Panc1 (cell line): ENCODE results near the gene STX18. TPM values are rescaled to one million over a fixed set of nuclear protein-coding genes. Genes with fewer than 3 reads are reported as not detected.

ENCODE experiments used
- ATAC-seq: fragments of 200-7000 bp; cut with Tn5 transposase; 2 replicates; pipeline ENCODE4 v1.9.1; 2020; ENCODE audit warnings: mild to moderate bottlenecking, moderate library complexity
- BruUV-seq: library from RNA; stranded (reverse); fragments of 400-500 nt; replicated peaks from 2 replicates; lab custom pipeline; 2021; lab: Mats Ljungman, UMichigan
- CTCF ChIA-PET: fragments of 300-600 bp; sonication (Branson Sonifier 250); formaldehyde crosslinking; loops from one replicate; lab custom pipeline; 2022; ENCODE audit warnings: antibody characterized with exemption; lab: Charles Lee
- POLR2A ChIA-PET: fragments of 300-600 bp; sonication (Branson Sonifier 250); formaldehyde crosslinking; loops from one replicate; lab custom pipeline; 2022; ENCODE audit warnings: antibody characterized with exemption; lab: Charles Lee
- DNase-seq: peaks from one replicate; pipeline ENCODE4 v3.0.0-alpha.2; 2010; ENCODE audit warnings: low read depth, low spot score
- H3K27ac ChIP-seq: 2 replicates; pipeline ENCODE4 v1.5.1; 2011; ENCODE audit warnings: mild to moderate bottlenecking, low read length, inconsistent platforms
- H3K27me3 ChIP-seq: fragments of 200-500 bp; sonication (Bioruptor generic); 2 replicates; pipeline ENCODE4 v1.6.0; 2014; ENCODE audit warnings: low read length, inconsistent platforms; ENCODE audit not compliant: control insufficient read depth, insufficient read depth
- H3K36me3 ChIP-seq: fragments of 200-500 bp; sonication (Bioruptor generic); 2 replicates; pipeline ENCODE4 v1.5.1; 2014; ENCODE audit warnings: inconsistent platforms, mild to moderate bottlenecking, low read length, moderate library complexity; ENCODE audit not compliant: control insufficient read depth, insufficient read depth
- H3K4me1 ChIP-seq: 2 replicates; pipeline ENCODE4 v1.5.1; 2011; ENCODE audit warnings: inconsistent platforms, mild to moderate bottlenecking, low read length, moderate library complexity; ENCODE audit not compliant: control insufficient read depth, insufficient read depth
- H3K4me3 ChIP-seq, 2 experiments: 2 replicates each; pipeline ENCODE4 v1.5.1; 2011 to 2012; ENCODE audit warnings: low read depth in 2 of 2, low read length in 2 of 2, mild to moderate bottlenecking in 2 of 2, inconsistent platforms in 1 of 2, moderate library complexity in 1 of 2
- H3K9me3 ChIP-seq: fragments of 200-500 bp; sonication (Bioruptor generic); 2 replicates; pipeline ENCODE4 v1.5.1; 2014; ENCODE audit warnings: low read depth, mild to moderate bottlenecking, inconsistent platforms, low read length, moderate library complexity; ENCODE audit not compliant: control insufficient read depth, insufficient read depth
- CTCF ChIP-seq: fragments of 450-650 bp; IDR thresholded peaks from 2 replicates; pipeline ENCODE4 v1.5.1; 2017; ENCODE audit warnings: mild to moderate bottlenecking
- POLR2AphosphoS5 ChIP-seq: IDR thresholded peaks from 2 replicates; pipeline ENCODE4 v1.6.1; 2012; ENCODE audit warnings: mild to moderate bottlenecking, low read depth, low read length, moderate library complexity
- SIN3A ChIP-seq: IDR thresholded peaks from 2 replicates; pipeline ENCODE4 v1.6.1; 2012; ENCODE audit warnings: low read depth, mild to moderate bottlenecking, low read length, moderate library complexity, borderline replicate concordance; ENCODE audit not compliant: insufficient read depth
- TCF7L2 ChIP-seq: IDR thresholded peaks from 2 replicates; pipeline ENCODE4 v1.6.1; 2011; ENCODE audit warnings: mild to moderate bottlenecking, low read depth, low read length, inconsistent platforms
- in situ Hi-C: cut with HindIII; loops from 2 replicates; pipeline ENCODE4 v1.10.0; 2016; ENCODE audit warnings: low sequenced_read_pairs, low pct_unique_long_range_greater_than_20kb
- intact Hi-C: fragments of 100-400 bp; cut with micrococcal nuclease; formaldehyde crosslinking; loops from one replicate; pipeline ENCODE4 v1.10.0; 2022; ENCODE audit not compliant: unreplicated experiment
- total RNA-seq: library from RNA; stranded (reverse); gene quantifications from one replicate; pipeline ENCODE4 v1.2.1, GENCODE V29; 2021; ENCODE audit not compliant: unreplicated experiment
- TF ChIP-seq, protein P1 (sequence below), 2 experiments: IDR thresholded peaks; 2 replicates each; pipeline ENCODE4 v1.6.1; 2011 to 2012; ENCODE audit warnings: low read depth in 2 of 2, control low read depth in 1 of 2, low read length in 1 of 2, mild to moderate bottlenecking in 1 of 2, moderate library complexity in 1 of 2; ENCODE audit not compliant: insufficient read depth in 1 of 2

Gene STX18
- total RNA-seq, 1 experiment from 2014 or later, result 15.0 TPM

GRCh38 chr4:4457803-4458553, 83.9 kb downstream of the STX18 start:
- intact Hi-C loops, result no loop called here
- Histone ChIP-seq H3K27me3 (no peaks in the 10 kb centered on the region), H3K4me3 (no peak overlapping the region), H3K27ac (no peak overlapping the region), H3K9me3 (no peaks in the 10 kb centered on the region), H3K4me1 (no peaks in the 10 kb centered on the region), H3K36me3 (no peaks in the 10 kb centered on the region; the same call in 1 of the 2 replicates)
- POLR2A ChIA-PET, result no interaction called here
- ATAC-seq (no peak), DNase-seq (no peak)
- TF ChIP-seq CTCF, result no peak
- no peak for TF ChIP-seq SIN3A
- no peak for TF ChIP-seq POLR2AphosphoS5
- no peak for TF ChIP-seq TCF7L2
- TF ChIP-seq, protein P1, sequence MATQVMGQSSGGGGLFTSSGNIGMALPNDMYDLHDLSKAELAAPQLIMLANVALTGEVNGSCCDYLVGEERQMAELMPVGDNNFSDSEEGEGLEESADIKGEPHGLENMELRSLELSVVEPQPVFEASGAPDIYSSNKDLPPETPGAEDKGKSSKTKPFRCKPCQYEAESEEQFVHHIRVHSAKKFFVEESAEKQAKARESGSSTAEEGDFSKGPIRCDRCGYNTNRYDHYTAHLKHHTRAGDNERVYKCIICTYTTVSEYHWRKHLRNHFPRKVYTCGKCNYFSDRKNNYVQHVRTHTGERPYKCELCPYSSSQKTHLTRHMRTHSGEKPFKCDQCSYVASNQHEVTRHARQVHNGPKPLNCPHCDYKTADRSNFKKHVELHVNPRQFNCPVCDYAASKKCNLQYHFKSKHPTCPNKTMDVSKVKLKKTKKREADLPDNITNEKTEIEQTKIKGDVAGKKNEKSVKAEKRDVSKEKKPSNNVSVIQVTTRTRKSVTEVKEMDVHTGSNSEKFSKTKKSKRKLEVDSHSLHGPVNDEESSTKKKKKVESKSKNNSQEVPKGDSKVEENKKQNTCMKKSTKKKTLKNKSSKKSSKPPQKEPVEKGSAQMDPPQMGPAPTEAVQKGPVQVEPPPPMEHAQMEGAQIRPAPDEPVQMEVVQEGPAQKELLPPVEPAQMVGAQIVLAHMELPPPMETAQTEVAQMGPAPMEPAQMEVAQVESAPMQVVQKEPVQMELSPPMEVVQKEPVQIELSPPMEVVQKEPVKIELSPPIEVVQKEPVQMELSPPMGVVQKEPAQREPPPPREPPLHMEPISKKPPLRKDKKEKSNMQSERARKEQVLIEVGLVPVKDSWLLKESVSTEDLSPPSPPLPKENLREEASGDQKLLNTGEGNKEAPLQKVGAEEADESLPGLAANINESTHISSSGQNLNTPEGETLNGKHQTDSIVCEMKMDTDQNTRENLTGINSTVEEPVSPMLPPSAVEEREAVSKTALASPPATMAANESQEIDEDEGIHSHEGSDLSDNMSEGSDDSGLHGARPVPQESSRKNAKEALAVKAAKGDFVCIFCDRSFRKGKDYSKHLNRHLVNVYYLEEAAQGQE (IDR thresholded peaks at IDR 0.05; ENCODE audit: insufficient read depth in 1 of 2, low read depth in 2 of 2, low read length in 1 of 2), result no peak
- BruUV-seq, result no TSS peak
- in situ Hi-C loops, result no loop called here
- CTCF ChIA-PET, result no interaction called here

- intact Hi-C loops (no loop called here), in situ Hi-C loops (no loop called here)
- Histone ChIP-seq H3K27me3 (no peaks in the 10 kb centered on the region), H3K27ac (no peak overlapping the region), H3K9me3 (no peaks in the 10 kb centered on the region), H3K36me3 (no peaks in the 10 kb centered on the region; the same call in 1 of the 2 replicates), H3K4me3 (no peak overlapping the region), H3K4me1 (no peaks in the 10 kb centered on the region)
- DNase-seq (no peak), ATAC-seq (no peak)
- BruUV-seq, result no TSS peak
- ChIA-PET CTCF (no interaction called here), POLR2A (no interaction called here)
- TF ChIP-seq SIN3A (no peak), CTCF (no peak), TCF7L2 (no peak), POLR2AphosphoS5 (no peak)
- TF ChIP-seq, protein P1 (IDR thresholded peaks at IDR 0.05; ENCODE audit: insufficient read depth in 1 of 2, low read depth in 2 of 2, low read length in 1 of 2), result no peak
Measured at GRCh38 chr4:4456816-4457578, 84.9 kb downstream of the STX18 start.
